CD4-positive, alpha-beta T cell treated with Interleukin-21 for 1 hour (primary cell): ENCODE results near the gene IL15RA.
"Not testable (repeated sequence)": the region's sequence is repeated elsewhere in the genome, so short reads cannot be mapped to it uniquely, and the experiment has no call there.

Experiments
- DNase-seq: peaks from one replicate; pipeline ENCODE4 v3.0.0-alpha.2; 2020

IL15RA gene

GRCh38 chr10:5948208-5948585 is 29.1 kb downstream of the IL15RA start:
- no peak for DNase-seq

GRCh38 chr10:5947471-5948207 is 29.7 kb downstream of the IL15RA start:
- DNase-seq = no peak

DNA sequence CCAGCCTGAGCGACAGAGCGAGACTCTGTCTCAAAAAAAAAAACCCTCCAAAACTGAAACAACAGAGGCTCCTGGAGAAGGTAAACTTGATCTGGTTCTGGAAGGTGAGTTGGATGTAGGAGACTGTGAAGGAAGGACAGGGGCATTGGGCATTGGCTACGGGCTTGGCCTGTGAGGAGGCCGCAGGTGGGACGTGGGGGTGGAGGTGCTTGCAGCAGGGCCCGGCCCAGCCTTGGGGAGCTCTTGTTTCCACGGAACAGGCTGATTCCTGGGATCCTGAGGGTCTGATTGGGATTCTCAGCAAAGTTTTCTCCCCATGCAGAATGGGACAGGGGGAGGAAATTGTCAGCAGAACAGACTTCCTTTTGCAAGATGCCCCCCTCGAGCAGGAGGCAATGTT is 30.6 kb downstream of the IL15RA start:
- no peak for DNase-seq

- DNase-seq = not testable (repeated sequence)
These were observed 30.9 kb downstream of the IL15RA start for GRCh38 chr10:5946419-5946775.

DNA sequence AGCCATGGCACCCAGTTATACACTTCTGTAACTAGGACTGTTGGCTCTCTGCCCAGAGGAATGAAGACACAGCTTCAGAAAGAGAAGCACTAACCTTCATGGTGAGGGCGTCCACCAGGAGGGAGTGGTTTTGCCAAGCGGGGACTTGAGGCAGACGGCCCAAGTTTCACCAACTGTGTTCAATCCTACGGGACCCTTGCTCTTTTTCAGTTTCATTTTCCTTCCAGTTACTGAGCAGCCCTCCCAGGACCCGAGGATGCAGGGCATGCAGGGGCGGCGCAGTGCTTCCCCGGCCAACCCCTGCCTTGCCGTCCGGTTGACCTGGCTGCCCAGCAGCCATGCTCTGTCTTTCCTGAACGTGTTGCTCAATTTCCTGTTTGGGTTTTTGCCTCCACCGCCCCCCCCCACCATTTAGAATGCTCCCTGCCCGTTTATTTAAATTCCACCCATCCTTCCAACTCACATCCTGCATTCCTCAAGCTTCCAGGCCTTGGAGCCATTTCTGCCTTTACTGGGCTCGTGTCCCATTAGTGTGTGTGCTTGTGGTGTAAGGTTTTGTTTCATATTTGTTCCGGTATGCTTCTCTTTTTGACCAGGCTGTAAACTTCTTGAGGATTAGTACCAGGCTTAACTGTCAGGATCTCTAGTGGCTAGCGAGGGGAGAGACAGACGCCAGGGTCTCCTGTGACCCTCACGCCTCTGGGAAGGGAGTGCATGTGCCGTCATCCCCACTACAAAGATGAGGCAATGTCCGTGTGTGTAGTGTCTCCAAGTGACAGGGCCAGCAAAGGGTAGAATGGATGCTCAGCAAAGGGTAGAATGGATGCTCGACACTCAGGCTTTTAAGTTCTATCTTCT is 31.6 kb downstream of the IL15RA start:
- DNase-seq = no peak

- DNase-seq = no peak
These were observed 32.2 kb downstream of the IL15RA start for GRCh38 chr10:5945190-5945509.

GRCh38 chr10:5944389-5945189 is 32.8 kb downstream of the IL15RA start:
- no peak for DNase-seq

GRCh38 chr10:5943536-5943935 is 33.8 kb downstream of the IL15RA start:
- DNase-seq = no peak

GRCh38 chr10:5942474-5942873 is 34.9 kb downstream of the IL15RA start:
- DNase-seq = no peak

DNA sequence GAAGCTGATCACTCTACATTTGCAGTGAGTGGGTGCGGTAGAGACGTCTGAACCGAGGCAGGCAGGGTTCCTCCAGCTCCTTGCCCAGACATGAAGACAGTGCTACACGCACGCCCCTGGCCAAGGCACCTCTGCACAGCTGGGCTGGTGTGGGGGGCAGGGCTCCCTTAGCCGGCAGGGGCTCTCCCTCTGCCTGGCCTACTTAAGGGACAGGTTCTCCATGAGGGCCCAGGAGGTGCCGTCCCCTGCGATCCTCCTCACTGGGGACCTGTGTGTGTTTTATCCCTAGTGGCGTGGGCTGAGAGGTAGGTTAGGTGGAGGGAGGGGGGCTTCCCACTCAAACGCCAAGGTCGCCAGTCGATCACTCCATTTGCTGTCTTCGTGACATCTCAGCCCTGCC is 35.3 kb downstream of the IL15RA start:
- no peak for DNase-seq

GRCh38 chr10:5941579-5941978 is 35.8 kb downstream of the IL15RA start:
- no peak for DNase-seq

DNA sequence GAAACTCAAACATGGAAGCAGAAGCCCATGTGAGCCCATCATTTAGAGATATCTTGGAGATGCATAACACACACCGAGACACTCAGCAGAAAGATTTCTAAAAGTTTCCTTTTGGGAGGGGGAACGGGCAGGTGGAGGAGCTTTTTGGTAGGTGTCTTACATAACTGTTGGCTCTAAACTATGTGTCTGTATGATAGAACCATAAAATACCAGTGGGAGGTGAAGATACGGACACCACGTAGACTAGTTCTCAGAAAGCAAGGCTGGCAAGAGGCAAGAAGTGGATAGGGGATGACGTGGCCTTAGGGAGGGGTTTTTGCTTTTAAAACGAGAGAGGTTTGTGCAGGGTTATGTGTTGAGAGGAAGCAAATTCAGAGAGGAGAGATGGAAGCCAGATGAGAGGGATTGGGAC is 36.5 kb downstream of the IL15RA start:
- DNase-seq = no peak

- DNase-seq = no peak
These were observed 39.1 kb downstream of the IL15RA start for GRCh38 chr10:5938291-5938690.

DNA sequence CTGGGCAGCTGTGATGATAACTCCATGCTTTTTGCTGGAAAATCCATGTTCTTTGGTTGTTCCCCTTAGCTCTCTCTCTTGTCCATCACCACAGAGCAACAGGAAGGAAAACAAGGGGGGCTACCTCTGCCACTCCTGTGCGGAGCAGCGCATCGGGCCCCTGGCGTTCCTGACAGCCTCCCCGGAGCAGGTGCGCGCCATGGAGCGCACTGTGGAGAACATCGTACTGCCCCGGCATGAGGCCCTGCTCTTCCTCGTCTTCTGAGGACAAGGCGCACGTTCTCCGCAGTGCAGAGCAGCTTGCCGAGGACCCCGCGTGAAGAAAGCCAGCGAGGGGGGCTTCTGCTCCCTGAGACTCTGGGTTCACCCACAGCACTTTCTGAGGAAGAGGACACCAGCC is 40.3 kb downstream of the IL15RA start:
- no peak for DNase-seq

GRCh38 chr10:5935628-5936027 is 41.7 kb downstream of the IL15RA start:
- DNase-seq = no peak

- DNase-seq = no peak
These were observed 43.3 kb downstream of the IL15RA start for GRCh38 chr10:5933909-5934546.

- DNase-seq = no peak
These were observed 45.0 kb downstream of the IL15RA start for GRCh38 chr10:5932345-5932744.

DNA sequence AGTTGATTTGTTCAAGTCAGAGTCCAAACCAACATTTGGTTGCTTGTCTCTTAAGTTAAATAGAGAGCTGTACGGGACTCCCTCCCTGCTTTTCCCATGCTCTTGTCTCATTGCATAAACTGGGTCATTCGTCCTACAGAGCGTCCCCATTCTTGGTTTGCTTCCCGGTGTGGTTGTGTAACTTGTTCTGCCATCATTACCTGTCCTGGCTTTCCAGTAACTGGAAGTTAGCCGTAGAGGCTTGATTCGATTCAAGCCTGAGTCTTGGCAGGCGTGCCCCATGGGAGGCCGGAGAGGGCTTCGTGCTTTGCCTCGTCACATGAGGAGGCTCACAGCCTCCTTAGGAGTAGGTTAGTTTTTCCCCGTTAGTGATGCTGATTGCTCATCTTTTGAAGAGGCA is 47.1 kb downstream of the IL15RA start:
- DNase-seq = no peak

DNA sequence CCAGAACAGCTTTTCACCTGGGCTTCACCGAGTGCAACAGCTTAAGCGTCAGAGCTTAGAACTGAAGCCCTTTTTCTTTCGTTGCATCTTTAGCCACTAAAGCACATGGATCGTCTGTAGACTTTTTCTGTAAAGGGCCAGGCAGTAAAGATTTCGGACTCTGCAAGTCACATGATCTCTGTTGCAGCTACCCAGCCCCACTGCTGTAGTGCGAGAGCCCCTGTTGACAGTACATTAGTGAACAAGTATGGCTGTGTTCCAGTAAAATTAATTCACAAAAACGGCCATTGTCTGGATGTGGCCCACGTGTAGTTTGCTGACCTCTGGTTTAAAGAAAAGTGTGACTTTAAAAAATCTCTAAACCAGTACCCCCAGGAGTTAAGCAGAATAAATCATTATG is 47.9 kb downstream of the IL15RA start:
- no peak for DNase-seq

DNA sequence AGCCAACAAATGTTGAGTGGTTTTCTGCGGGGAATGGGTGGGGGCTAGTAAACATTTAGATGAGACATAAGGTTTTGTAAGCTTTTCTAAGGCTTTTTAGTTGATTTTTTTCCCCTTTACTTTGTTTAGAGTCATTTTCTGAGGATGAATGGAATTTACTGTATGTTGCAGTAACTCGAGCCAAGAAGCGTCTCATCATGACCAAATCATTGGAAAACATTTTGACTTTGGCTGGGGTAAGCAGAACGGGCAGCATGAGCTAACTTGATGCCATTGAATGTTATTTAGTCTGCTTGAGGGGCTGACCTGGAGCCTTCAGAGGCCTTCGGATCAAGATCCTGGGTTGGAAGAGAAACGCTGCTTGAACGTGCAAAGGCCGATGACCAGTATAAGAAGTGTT is 50.0 kb downstream of the IL15RA start:
- DNase-seq = no peak

DNA sequence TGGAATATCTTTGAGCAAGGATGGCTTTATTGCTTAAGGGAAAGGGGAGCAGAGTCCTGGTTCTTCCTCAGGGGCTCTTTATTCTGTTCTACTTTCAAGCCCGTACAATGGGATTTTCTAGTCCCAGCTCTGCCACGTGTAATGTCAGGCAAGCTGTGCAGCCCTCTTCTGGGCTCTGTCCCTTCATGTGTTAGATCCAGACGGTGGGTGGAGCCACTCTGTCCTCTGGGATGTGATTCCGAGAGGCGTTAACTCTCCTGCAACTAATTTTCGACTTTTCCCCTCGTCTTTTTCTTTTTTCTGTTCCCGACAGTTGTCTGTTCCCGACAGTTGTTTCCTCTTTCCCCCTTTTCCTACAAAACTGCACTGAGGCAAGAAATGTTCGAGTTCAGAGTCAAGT is 52.5 kb downstream of the IL15RA start:
- no peak for DNase-seq

- no peak for DNase-seq
These were observed 55.6 kb downstream of the IL15RA start for GRCh38 chr10:5921746-5922145.

GRCh38 chr10:5919568-5919967 is 57.8 kb downstream of the IL15RA start:
- no peak for DNase-seq
